Retinal pigment epithelial cell (primary cell): Measurements from ENCODE around the gene TRH.

Experiments
- DNase-seq: peaks from one replicate; pipeline ENCODE4 v3.0.0-alpha.2; 2010; ENCODE audit warnings: low read depth
- H3K4me3 ChIP-seq: 2 replicates; pipeline ENCODE4 v1.5.1; 2011; ENCODE audit warnings: mild to moderate bottlenecking, low read length, control low read depth, moderate library complexity
- TF ChIP-seq, protein P1 (sequence below): conservative IDR thresholded peaks from 2 replicates; pipeline ENCODE4 v1.5.1; 2011; ENCODE audit warnings: low read depth, low read length, control low read depth, inconsistent platforms

The TRH gene, protein sequence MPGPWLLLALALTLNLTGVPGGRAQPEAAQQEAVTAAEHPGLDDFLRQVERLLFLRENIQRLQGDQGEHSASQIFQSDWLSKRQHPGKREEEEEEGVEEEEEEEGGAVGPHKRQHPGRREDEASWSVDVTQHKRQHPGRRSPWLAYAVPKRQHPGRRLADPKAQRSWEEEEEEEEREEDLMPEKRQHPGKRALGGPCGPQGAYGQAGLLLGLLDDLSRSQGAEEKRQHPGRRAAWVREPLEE

DNA sequence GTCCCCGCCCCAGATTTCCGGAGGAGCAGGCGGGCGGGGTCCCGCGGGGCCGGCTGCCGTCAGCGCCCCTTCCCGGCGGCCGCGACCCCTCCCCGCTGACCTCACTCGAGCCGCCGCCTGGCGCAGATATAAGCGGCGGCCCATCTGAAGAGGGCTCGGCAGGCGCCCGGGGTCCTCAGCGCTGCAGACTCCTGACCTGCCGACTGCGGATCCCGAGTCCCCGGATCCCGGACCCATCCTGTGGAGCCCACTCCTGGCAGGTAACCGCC lies at the start of gene TRH:
TRH (plus strand) TSS at position 157 of the 269 bp plus-strand sequence. CDS start 1,097 bp downstream, outside the sequence.
- TF ChIP-seq, protein P1, sequence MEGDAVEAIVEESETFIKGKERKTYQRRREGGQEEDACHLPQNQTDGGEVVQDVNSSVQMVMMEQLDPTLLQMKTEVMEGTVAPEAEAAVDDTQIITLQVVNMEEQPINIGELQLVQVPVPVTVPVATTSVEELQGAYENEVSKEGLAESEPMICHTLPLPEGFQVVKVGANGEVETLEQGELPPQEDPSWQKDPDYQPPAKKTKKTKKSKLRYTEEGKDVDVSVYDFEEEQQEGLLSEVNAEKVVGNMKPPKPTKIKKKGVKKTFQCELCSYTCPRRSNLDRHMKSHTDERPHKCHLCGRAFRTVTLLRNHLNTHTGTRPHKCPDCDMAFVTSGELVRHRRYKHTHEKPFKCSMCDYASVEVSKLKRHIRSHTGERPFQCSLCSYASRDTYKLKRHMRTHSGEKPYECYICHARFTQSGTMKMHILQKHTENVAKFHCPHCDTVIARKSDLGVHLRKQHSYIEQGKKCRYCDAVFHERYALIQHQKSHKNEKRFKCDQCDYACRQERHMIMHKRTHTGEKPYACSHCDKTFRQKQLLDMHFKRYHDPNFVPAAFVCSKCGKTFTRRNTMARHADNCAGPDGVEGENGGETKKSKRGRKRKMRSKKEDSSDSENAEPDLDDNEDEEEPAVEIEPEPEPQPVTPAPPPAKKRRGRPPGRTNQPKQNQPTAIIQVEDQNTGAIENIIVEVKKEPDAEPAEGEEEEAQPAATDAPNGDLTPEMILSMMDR: no peak
- H3K4me3 ChIP-seq: no peak within 1 kb of the TSS
- no peak for DNase-seq

DNA sequence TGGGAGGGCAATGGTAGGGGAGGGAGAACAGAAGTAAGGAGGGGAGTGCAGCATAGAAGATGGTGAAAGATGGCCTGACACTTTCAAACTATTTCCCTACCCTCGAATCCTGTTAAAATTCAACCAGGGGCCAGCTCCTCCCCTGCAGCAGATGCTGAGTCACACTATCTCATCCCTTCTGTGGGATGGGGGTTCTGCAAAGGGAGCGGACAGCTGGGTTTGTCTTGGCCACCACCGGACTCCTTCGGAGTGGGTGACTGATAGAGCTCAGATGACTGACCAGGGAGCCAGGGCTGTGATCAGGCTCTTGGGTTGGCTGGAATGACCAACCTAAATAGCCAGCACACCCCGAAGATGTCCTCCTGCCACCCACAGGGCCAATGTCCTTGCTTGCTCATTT lies 47.4 kb upstream of the TRH start:
- no peak for DNase-seq
- no peak overlapping the region for H3K4me3 ChIP-seq
- TF ChIP-seq, protein P1: no peak

DNA sequence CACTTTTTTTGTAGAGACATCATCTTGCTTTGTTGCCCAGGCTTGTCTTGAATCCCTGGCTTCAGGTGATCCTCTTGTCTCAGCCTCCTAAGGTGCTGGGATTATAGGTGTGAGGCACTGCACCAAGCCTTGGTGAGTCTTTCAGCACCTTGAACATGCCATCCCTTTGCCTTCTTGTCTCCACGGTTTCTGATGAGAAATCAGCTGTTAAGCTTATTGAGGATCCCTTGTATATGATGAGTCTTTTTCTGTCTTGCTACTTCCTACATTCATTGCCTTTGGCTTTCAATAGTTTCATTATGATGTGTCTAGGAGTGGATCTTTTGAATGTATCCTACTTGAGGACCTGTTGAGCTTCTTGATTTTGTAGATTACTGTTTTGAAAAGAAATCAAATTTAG lies 45.1 kb upstream of the TRH start:
- DNase-seq: no peak
- H3K4me3 ChIP-seq: no peak overlapping the region
- TF ChIP-seq, protein P1: no peak

DNA sequence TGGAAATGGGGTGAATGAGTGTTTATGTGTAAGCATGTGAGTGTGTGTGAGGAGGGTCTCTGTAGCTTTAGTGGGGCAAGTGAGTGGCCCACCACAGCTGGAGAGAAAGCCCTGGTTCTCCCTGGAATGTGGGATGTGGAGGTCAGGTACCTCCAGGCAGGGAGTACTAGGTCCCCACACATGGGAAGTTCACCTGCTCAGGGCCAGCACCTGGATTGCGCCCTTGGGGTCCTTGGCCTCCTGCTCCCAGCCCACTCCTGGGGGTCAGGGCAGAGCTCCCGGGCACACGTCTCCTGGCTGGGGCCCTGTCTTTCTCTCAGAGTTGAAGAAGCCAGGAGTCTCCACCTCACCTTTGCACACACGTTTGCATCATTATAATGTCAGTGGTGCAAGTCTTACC lies 41.0 kb upstream of the TRH start:
- TF ChIP-seq, protein P1: no peak
- DNase-seq: no peak
- no peak overlapping the region for H3K4me3 ChIP-seq

DNA sequence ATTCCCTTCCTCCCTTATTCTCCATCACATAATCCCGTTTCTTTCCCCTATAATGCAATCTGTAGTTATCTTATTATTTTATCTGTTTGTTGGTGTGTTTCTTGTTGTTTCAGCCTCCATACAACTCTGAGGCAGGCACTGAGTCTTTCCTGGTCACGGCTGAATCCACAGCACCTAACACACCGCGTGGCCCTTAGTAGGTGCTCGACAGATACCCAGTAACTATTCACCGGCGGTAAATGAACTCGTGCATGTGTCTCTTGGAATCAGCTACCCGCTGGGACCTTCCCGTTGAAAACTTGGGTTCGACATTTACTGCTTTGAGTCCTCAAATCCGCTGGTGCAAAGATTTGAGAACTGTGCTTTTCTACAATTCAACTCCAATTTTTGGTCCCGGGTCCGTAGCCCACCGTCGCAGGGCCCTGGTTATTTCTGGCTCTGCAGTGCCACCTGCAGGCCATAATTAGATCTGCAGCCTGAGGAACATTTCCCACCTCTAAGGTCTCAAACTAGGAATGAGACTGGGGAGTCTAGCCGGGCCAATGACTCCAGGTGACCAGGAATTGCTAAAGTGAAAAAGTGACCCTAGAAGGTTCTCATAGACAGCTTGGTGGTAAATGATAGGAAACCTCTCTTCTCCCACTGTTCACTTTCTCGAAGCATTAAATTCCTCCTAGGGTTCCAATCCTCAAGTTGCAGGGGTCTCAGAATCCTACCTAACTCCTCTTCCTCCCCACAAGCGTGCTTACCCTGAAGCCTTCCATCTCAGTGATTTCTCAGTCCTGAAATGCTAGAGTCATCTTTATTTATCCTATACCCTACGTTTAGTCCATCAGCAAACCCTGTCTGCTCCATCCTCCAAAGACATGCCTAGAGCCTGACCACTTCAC lies 40.0 kb upstream of the TRH start:
- no peak for DNase-seq
- no peak overlapping the region for H3K4me3 ChIP-seq
- TF ChIP-seq, protein P1: peak; percentile 83

DNA sequence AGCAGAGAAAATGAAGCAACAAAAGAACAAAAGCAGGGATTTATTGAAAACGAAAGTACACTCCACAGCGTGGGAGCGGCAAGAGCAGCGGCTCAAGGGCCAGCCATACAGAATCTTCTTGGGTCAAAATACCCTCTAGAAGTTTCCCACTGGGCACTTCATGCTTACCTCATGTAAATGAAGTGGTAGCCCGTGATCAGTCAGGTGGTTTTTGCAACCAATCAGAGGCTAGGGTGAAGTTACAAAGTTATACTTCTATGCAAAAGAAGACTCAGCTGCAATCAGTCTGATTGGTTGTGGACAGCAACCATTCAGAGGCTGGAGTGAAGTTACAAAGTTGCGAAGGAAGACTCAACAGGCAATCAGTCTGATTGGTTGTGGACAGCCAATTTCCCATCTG lies 37.8 kb upstream of the TRH start:
- peak overlapping the region; percentile 21 for H3K4me3 ChIP-seq
- DNase-seq: peak; percentile 25
- TF ChIP-seq, protein P1: no peak

DNA sequence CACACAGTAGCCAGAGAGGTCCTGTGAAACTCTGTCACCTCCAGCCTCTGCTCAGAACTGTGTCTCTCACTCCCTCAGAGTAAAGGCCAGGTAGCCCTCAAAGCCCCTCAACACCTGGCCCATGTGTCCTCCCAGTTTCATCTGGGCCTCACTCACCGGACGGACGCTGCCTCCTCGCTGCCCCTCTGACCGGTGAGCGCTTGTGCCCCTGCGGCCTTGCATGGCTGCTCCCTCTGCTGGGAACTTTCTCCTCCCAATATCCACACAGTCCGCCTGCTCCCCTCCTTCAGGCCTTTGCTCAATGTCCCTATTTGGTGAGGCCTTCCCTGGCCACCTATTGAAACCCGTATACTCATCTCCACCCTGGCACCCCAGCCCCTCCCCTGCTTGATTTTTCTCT lies 36.8 kb upstream of the TRH start:
- DNase-seq: no peak
- TF ChIP-seq, protein P1: no peak
- no peak overlapping the region for H3K4me3 ChIP-seq
